HepG2 (cell line): Measurements from ENCODE around the gene LMF2. TPM values are rescaled to one million over a fixed set of nuclear protein-coding genes. Genes with fewer than 3 reads are reported as not detected.

Experiments used
- MIER2 ChIP-seq: IDR thresholded peaks from 2 replicates; pipeline ENCODE4 v1.6.1; 2016; ENCODE audit warnings: missing biosample characterization, missing genetic modification reagents
- PCBP2 ChIP-seq: fragments of 200-400 bp; formaldehyde crosslinking; optimal IDR thresholded peaks from 2 replicates; pipeline ENCODE3; 2018; ENCODE audit warnings: low read length, low read depth; ENCODE audit not compliant: poor library complexity, severe bottlenecking
- POGK ChIP-seq: sonication (generic); formaldehyde crosslinking; conservative IDR thresholded peaks from 2 replicates; pipeline ENCODE4 v1.8.0; 2022; ENCODE audit warnings: mild to moderate bottlenecking, moderate library complexity, missing genetic modification reagents
- TCF12 ChIP-seq, 2 experiments: fragments of 450-650 bp in 1 of 2; sonication (generic) in 1 of 2; formaldehyde crosslinking in 1 of 2; IDR thresholded peaks; 2 replicates each; pipeline versions ENCODE4 v1.6.1 to v1.8.0; 2017 to 2022; ENCODE audit warnings: antibody characterized with exemption in 1 of 2, mild to moderate bottlenecking in 1 of 2, missing genetic modification reagents in 1 of 2, moderate library complexity in 1 of 2
- ZBTB7B ChIP-seq: sonication (generic); formaldehyde crosslinking; IDR thresholded peaks from 2 replicates; pipeline ENCODE4 v1.4.0; 2020; ENCODE audit warnings: missing genetic modification reagents
- polyA plus RNA-seq, 8 experiments: library from polyadenylated mRNA; depleted of rRNA in 3 of 8; stranded (reverse) in 7 of 8; unstranded in 1 of 8; fragments of >200 nt; fragmentation: Illumina TruSeq in 4 of 8; extraction: Trizol in 4 of 8; gene quantifications; 2 replicates each; pipeline versions ENCODE4 v1.2.1 to v1.2.3, GENCODE V29; 2011 to 2016; ENCODE audit warnings: low read depth in 4 of 8, missing spikeins in 1 of 8, mixed read lengths in 1 of 8; ENCODE audit not compliant: insufficient read depth in 1 of 8
- total RNA-seq, 5 experiments: library from RNA; depleted of rRNA; stranded (reverse); fragments of >200 nt; fragmentation: Illumina TruSeq; extraction: Trizol; gene quantifications; 2 replicates each; pipeline ENCODE4 v1.2.3, GENCODE V29; 2016; ENCODE audit warnings: low read depth in 1 of 5
- TF ChIP-seq, protein P1 (sequence below): sonication (generic); formaldehyde crosslinking; IDR thresholded peaks from 2 replicates; pipeline ENCODE4 v1.5.1; 2020; ENCODE audit warnings: mild to moderate bottlenecking, missing genetic modification reagents, borderline replicate concordance

The LMF2 gene
- total and polyA plus RNA-seq, 2 of the 13 experiments (the other 11 are each of a cell fraction or from before 2014, with no cell fraction given) = 23.3 to 30.6 TPM

- TF ChIP-seq PCBP2 (no peak), ZBTB7B (CRISPR knock-in tag) (no peak), TCF12 (IDR thresholded peaks at IDR 0.05) (no peak), TCF12 (CRISPR knock-in tag; IDR thresholded peaks at IDR 0.05) (no peak), POGK (CRISPR knock-in tag) (no peak), MIER2 (CRISPR knock-in tag) (no peak)
- TF ChIP-seq, protein P1, sequence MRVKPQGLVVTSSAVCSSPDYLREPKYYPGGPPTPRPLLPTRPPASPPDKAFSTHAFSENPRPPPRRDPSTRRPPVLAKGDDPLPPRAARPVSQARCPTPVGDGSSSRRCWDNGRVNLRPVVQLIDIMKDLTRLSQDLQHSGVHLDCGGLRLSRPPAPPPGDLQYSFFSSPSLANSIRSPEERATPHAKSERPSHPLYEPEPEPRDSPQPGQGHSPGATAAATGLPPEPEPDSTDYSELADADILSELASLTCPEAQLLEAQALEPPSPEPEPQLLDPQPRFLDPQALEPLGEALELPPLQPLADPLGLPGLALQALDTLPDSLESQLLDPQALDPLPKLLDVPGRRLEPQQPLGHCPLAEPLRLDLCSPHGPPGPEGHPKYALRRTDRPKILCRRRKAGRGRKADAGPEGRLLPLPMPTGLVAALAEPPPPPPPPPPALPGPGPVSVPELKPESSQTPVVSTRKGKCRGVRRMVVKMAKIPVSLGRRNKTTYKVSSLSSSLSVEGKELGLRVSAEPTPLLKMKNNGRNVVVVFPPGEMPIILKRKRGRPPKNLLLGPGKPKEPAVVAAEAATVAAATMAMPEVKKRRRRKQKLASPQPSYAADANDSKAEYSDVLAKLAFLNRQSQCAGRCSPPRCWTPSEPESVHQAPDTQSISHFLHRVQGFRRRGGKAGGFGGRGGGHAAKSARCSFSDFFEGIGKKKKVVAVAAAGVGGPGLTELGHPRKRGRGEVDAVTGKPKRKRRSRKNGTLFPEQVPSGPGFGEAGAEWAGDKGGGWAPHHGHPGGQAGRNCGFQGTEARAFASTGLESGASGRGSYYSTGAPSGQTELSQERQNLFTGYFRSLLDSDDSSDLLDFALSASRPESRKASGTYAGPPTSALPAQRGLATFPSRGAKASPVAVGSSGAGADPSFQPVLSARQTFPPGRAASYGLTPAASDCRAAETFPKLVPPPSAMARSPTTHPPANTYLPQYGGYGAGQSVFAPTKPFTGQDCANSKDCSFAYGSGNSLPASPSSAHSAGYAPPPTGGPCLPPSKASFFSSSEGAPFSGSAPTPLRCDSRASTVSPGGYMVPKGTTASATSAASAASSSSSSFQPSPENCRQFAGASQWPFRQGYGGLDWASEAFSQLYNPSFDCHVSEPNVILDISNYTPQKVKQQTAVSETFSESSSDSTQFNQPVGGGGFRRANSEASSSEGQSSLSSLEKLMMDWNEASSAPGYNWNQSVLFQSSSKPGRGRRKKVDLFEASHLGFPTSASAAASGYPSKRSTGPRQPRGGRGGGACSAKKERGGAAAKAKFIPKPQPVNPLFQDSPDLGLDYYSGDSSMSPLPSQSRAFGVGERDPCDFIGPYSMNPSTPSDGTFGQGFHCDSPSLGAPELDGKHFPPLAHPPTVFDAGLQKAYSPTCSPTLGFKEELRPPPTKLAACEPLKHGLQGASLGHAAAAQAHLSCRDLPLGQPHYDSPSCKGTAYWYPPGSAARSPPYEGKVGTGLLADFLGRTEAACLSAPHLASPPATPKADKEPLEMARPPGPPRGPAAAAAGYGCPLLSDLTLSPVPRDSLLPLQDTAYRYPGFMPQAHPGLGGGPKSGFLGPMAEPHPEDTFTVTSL (CRISPR knock-in tag) = no peak
Observed at GRCh38 chr22:50546326-50547262, 39.1 kb upstream of the LMF2 start (continued).
